Measurements from ENCODE around the gene SHISA7. TPM values are rescaled to one million over a fixed set of nuclear protein-coding genes. Genes with fewer than 3 reads are reported as not detected.
"Not testable (repeated sequence)": the region's sequence is repeated elsewhere in the genome, so short reads cannot be mapped to it uniquely, and the experiment has no call there.

Gene SHISA7
- polyA plus RNA-seq, 3 donors from 2014 or later: not detected

- H3K9me3 Mint-ChIP-seq: no peaks in the 10 kb centered on the region
- no peak for DNase-seq
- peaks cover 11 to 18% (median 14%) of the 10 kb centered on the region in 3 donors for H3K27me3 Mint-ChIP-seq (ENCODE audit: low read depth in 3 of 3)
- H3K27ac Mint-ChIP-seq: peak overlapping the region in 5 of 6 donors; percentile 55 to 89 (median 73)
- H3K36me3 Mint-ChIP-seq: peaks cover 1 to 32% (median 17%) of the 10 kb centered on the region in 3 donors
- peak overlapping the region; percentile 63 to 91 (median 80) for H3K4me3 Mint-ChIP-seq
- H3K4me1 Mint-ChIP-seq: peaks cover 32 to 35% of the 10 kb centered on the region in 2 donors
These were observed 37.5 kb downstream of the SHISA7 start for GRCh38 chr19:55405638-55406037.

- Mint-ChIP-seq H3K27me3 (ENCODE audit: low read depth in 3 of 3) (peaks cover 3 to 12% (median 10%) of the 10 kb centered on the region in 3 donors), H3K4me1 (peaks cover 20 to 22% of the 10 kb centered on the region in 2 donors), H3K27ac (no peak overlapping the region), H3K36me3 (peaks cover 5 to 32% (median 19%) of the 10 kb centered on the region in 3 donors), H3K4me3 (no peak overlapping the region), H3K9me3 (no peaks in the 10 kb centered on the region)
- DNase-seq: no peak
These were observed 40.6 kb downstream of the SHISA7 start for GRCh38 chr19:55402509-55402908.

DNA sequence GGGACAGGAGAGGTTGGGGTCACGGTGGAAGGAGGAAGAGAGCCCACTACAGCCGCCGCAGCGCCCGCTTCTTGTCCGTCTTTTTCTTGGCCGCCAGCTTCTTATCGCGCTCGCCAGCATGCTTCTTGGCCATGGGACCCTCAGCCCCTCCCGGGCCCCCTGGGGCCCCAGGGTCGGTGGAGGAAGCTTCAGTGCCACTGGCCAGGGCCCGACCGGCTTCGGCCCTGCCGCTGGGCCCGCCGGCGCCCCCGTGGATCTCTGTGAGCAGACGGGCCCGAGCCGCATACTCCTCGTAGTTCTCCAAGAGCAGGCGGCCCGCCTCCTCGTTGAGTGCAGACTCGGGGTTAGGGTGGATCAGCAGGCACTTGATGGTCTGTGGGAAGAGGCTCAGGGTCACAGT is 41.7 kb downstream of the SHISA7 start:
- Mint-ChIP-seq H3K4me1 (peaks cover 15 to 16% of the 10 kb centered on the region in 2 donors), H3K36me3 (peaks cover 5 to 30% (median 19%) of the 10 kb centered on the region in 3 donors)
- not testable (repeated sequence) for DNase-seq; H3K27me3 Mint-ChIP-seq (ENCODE audit: low read depth in 3 of 3); H3K9me3 Mint-ChIP-seq; H3K4me3 Mint-ChIP-seq; H3K27ac Mint-ChIP-seq

DNA sequence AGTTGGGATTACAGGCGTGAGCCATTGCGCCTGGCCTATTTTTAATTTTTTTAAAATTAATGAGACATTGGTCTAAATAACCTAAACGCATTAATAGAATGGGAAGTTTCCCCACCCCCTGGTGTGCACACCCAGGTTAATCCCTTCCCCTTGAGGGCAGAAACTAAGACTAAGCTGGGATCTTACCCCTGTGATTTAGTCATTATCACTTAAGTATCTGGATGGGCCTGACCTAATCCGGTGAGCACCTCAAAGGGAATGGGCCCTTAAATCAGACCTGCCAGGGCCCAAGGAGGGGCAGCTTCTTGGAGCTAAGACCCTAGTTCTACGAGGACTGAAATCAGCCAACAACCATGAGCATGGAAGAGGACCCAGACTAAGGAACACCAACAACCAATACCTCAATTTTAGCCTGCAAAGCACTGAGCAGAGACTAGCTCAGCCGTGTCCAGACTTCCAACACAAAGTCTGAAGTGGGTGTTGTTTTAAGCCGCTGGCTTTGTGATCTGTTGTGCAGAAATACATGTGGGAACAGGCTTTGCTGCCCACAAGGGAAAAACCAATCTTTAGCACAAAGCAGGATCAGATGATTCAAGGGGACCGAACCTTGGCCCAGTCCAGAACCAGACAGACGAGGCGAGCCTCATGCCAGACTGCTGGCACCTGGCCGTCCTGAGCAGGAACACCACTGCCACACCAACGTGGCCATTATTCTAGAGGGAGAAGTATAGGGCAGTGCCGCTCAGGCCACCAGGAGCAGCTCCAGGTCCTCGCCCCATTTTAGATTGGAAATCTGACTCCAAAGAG is 42.6 kb downstream of the SHISA7 start:
- peaks cover 6 to 7% of the 10 kb centered on the region in 2 donors for H3K4me1 Mint-ChIP-seq
- H3K9me3 Mint-ChIP-seq: no peaks in the 10 kb centered on the region
- H3K36me3 Mint-ChIP-seq: peaks cover 5 to 21% (median 14%) of the 10 kb centered on the region in 3 donors
- peak overlapping the region in 1 of 6 donors; percentile 31 for H3K27ac Mint-ChIP-seq
- no peak for DNase-seq
- H3K4me3 Mint-ChIP-seq: no peak overlapping the region
- H3K27me3 Mint-ChIP-seq (ENCODE audit: low read depth in 3 of 3): peaks cover 0 to 7% (median 4%) of the 10 kb centered on the region in 3 donors

- Mint-ChIP-seq H3K27ac (peak overlapping the region in 2 of 6 donors; percentile 61 to 76), H3K4me1 (peaks cover 3 to 4% of the 10 kb centered on the region in 2 donors), H3K27me3 (ENCODE audit: low read depth in 3 of 3) (peaks cover 0 to 7% (median 4%) of the 10 kb centered on the region in 3 donors), H3K4me3 (no peak overlapping the region), H3K36me3 (peaks cover 5 to 14% (median 14%) of the 10 kb centered on the region in 3 donors), H3K9me3 (no peaks in the 10 kb centered on the region)
- no peak for DNase-seq
These were observed 44.7 kb downstream of the SHISA7 start for GRCh38 chr19:55398200-55398925.

DNA sequence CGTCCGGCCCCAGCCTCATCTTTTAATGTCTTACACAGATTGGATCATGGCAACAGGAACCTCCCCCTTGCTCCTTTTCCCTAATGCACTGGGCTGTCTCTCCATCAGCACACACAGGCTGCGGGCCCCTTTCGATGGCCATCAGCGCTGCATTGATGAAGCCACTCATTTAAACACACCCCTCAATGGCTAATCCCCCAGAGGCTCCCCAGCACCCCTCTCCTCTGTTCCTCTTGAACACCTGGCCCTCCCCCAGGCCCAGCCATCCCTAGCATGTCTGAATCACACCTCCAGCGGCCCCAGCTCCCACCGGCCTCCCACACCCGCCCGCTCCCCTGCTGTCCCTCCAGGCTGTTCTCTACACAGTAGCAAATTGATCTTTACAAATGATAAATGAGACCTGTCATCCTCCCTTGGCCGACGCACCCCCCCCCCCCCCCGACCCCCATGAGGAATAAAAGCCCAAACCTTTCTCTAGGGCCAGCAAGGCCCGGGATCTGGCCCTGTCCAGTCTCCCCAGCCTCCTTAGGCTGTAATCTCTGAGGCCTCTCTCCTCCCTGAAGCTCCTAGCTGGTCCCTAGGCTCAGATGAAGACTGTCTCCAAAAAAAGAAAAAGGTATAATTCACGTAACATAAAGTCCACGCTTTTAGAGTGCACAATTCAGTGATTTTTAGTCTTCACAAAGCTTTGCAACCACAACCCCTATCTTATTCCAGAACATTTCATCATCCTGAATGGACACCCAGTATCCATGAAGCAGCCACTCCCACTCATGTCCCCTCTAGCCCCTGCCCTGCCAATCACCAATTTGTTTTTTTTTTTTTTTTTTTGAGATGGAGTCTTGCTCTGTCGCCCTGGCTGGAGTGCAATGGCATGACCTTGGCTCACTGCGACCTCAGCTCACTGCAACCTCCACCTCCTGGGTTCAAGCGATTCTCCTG is 50.0 kb downstream of the SHISA7 start:
- peak overlapping the region in 2 of 6 donors; percentile 8 to 57 for H3K27ac Mint-ChIP-seq
- DNase-seq: no peak
- peaks cover 0 to 7% (median 3%) of the 10 kb centered on the region in 3 donors for H3K27me3 Mint-ChIP-seq (ENCODE audit: low read depth in 3 of 3)
- no peak overlapping the region for H3K4me3 Mint-ChIP-seq
- H3K9me3 Mint-ChIP-seq: no peaks in the 10 kb centered on the region
- H3K36me3 Mint-ChIP-seq: peaks cover 0 to 12% (median 5%) of the 10 kb centered on the region in 3 donors
- peaks cover 18 to 30% of the 10 kb centered on the region in 2 donors for H3K4me1 Mint-ChIP-seq

GRCh38 chr19:55391702-55392615 is 51.1 kb downstream of the SHISA7 start:
- no peak overlapping the region for H3K4me3 Mint-ChIP-seq
- peak overlapping the region in 2 of 6 donors; percentile 34 to 39 for H3K27ac Mint-ChIP-seq
- H3K36me3 Mint-ChIP-seq: peaks cover 0 to 14% (median 5%) of the 10 kb centered on the region in 3 donors
- peaks cover 0 to 9% (median 2%) of the 10 kb centered on the region in 3 donors for H3K27me3 Mint-ChIP-seq (ENCODE audit: low read depth in 3 of 3)
- no peak for DNase-seq
- H3K4me1 Mint-ChIP-seq: peaks cover 29 to 42% of the 10 kb centered on the region in 2 donors
- H3K9me3 Mint-ChIP-seq: no peaks in the 10 kb centered on the region

DNA sequence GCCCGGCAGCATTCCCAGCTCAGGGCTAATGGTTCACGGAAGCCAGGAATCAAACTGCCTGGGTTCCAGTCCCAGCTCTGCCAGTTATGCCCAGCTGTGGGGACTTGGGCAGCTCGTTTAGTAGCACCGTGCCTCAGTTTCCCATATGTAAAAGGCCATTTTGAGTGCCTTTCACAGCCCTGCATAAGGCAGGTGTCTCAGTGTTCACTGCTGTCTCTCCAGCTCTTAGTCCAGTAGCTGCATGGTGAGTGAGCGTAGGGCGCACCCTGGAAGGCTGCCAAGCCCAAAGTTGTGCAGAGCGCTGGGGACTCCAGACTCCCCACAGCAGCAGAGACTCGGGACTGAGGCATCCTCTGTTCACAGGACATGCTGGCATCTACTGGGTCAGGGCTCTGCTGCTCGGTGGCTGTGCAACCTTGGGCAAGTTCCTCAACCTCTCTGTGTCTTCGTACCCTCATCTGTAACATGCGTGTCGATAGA is 51.9 kb downstream of the SHISA7 start:
- H3K4me1 Mint-ChIP-seq: peaks cover 36 to 49% of the 10 kb centered on the region in 2 donors
- H3K4me3 Mint-ChIP-seq: no peak overlapping the region

DNA sequence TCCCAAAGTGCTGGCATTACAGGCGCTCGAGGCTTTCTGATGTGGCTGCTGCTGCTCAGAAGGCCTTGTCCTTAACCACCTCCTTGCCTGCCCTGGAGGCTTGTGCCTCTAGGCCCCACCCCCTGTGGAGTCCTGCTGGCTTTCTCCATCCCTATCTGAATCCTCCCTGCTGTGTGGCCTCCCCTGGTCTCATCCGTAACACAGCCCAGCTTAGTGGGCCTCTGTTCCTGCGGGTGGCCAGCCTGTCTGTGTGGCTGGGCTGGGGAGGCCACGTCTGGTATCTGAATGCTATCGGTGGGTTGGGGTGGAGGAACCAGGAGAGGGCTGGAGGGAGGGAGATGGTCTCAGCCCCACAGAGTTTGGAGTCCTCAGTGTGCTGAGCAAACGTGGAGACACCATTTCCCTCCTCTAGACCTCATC is 52.6 kb downstream of the SHISA7 start:
- peaks cover 39 to 55% of the 10 kb centered on the region in 2 donors for H3K4me1 Mint-ChIP-seq
- no peak for DNase-seq
- H3K9me3 Mint-ChIP-seq: no peaks in the 10 kb centered on the region
- peaks cover 0 to 21% (median 8%) of the 10 kb centered on the region in 3 donors for H3K36me3 Mint-ChIP-seq
- H3K27me3 Mint-ChIP-seq (ENCODE audit: low read depth in 3 of 3): peaks cover 9 to 24% (median 12%) of the 10 kb centered on the region in 3 donors
- H3K27ac Mint-ChIP-seq: peak overlapping the region in 4 of 6 donors; percentile 12 to 60 (median 16)
- no peak overlapping the region for H3K4me3 Mint-ChIP-seq

More for the DNA sequence above, 51.9 kb downstream of the SHISA7 start:
- Mint-ChIP-seq H3K36me3 (peaks cover 0 to 18% (median 5%) of the 10 kb centered on the region in 3 donors), H3K27ac (peak overlapping the region in 1 of 6 donors; percentile 29), H3K9me3 (no peaks in the 10 kb centered on the region), H3K27me3 (ENCODE audit: low read depth in 3 of 3) (peaks cover 3 to 17% (median 4%) of the 10 kb centered on the region in 3 donors)
- DNase-seq: no peak

GRCh38 chr19:55389386-55390317 is 53.4 kb downstream of the SHISA7 start:
- H3K9me3 Mint-ChIP-seq: no peaks in the 10 kb centered on the region
- H3K27ac Mint-ChIP-seq: peak overlapping the region in 5 of 6 donors; percentile 30 to 82 (median 70)
- no peak for DNase-seq
- H3K27me3 Mint-ChIP-seq (ENCODE audit: low read depth in 3 of 3): peaks cover 13 to 27% (median 16%) of the 10 kb centered on the region in 3 donors
- peaks cover 0 to 21% (median 8%) of the 10 kb centered on the region in 3 donors for H3K36me3 Mint-ChIP-seq
- H3K4me3 Mint-ChIP-seq: peak overlapping the region in 3 of 5 donors; percentile 32 to 47 (median 35)
- peaks cover 46 to 63% of the 10 kb centered on the region in 2 donors for H3K4me1 Mint-ChIP-seq
